GM23338 (cell line): ENCODE results near the gene MYH13. TPM values are rescaled to one million over a fixed set of nuclear protein-coding genes. Genes with fewer than 3 reads are reported as not detected.

Experiments used
- ATAC-seq: fragments of 200-7000 bp; cut with Tn5 transposase; 3 replicates; pipeline ENCODE4 v1.9.1; 2020
- DNase-seq: peaks from one replicate; pipeline ENCODE4 v3.0.0-alpha.2; 2015; ENCODE audit warnings: low spot score
- H2AFZ ChIP-seq: fragments of 200-600 bp; sonication (generic); 2 replicates; pipeline ENCODE4 v1.8.0; 2016; ENCODE audit warnings: antibody characterized with exemption, mild to moderate bottlenecking, moderate library complexity
- H3F3A ChIP-seq: fragments of 200-600 bp; sonication (generic); replicated peaks from 2 replicates; pipeline ENCODE4 v1.8.0; 2017; ENCODE audit warnings: antibody characterized with exemption, mixed run types, low read depth
- H3K27ac ChIP-seq: fragments of 200-600 bp; sonication (generic); 2 replicates; pipeline ENCODE4 v1.6.1; 2016; ENCODE audit warnings: low read depth
- H3K27me3 ChIP-seq: fragments of 200-600 bp; sonication (generic); 2 replicates; pipeline ENCODE4 v1.8.0; 2016; ENCODE audit warnings: mild to moderate bottlenecking, mixed run types, moderate library complexity; ENCODE audit not compliant: insufficient read depth
- H3K36me3 ChIP-seq: fragments of 200-600 bp; sonication (generic); 2 replicates; pipeline ENCODE4 v1.8.0; 2016; ENCODE audit warnings: mild to moderate bottlenecking; ENCODE audit not compliant: insufficient read depth
- H3K4me1 ChIP-seq: fragments of 200-600 bp; sonication (generic); 2 replicates; pipeline ENCODE4 v1.8.0; 2016; ENCODE audit warnings: mild to moderate bottlenecking, moderate library complexity; ENCODE audit not compliant: insufficient read depth
- H3K4me2 ChIP-seq: fragments of 200-600 bp; sonication (generic); 2 replicates; pipeline ENCODE4 v1.7.1; 2017; ENCODE audit warnings: mixed run types
- H3K4me3 ChIP-seq: fragments of 200-600 bp; sonication (generic); 2 replicates; pipeline ENCODE4 v1.6.1; 2016; ENCODE audit warnings: mixed run types
- H3K79me2 ChIP-seq: fragments of 200-600 bp; sonication (generic); replicated peaks from 2 replicates; pipeline ENCODE4 v1.8.0; 2017; ENCODE audit warnings: mild to moderate bottlenecking; ENCODE audit not compliant: insufficient read depth
- H3K9me2 ChIP-seq: fragments of 200-600 bp; sonication (generic); 2 replicates; pipeline ENCODE4 v1.8.0; 2017; ENCODE audit not compliant: insufficient read depth
- H4K20me1 ChIP-seq: fragments of 200-600 bp; sonication (generic); replicated peaks from 2 replicates; pipeline ENCODE4 v1.8.0; 2017; ENCODE audit warnings: mild to moderate bottlenecking; ENCODE audit not compliant: insufficient read depth
- H3K27ac Mint-ChIP-seq: 2 replicates; pipeline ENCODE4 v1.8.0; 2020; ENCODE audit warnings: inconsistent platforms, mild to moderate bottlenecking, moderate library complexity, mixed read lengths
- H3K27me3 Mint-ChIP-seq: 3 replicates; pipeline ENCODE4 v1.8.0; 2022; ENCODE audit warnings: low read depth, mild to moderate bottlenecking, moderate library complexity, mixed read lengths, inconsistent platforms; ENCODE audit not compliant: insufficient read depth, poor library complexity
- H3K36me3 Mint-ChIP-seq: 3 replicates; pipeline ENCODE4 v1.8.0; 2021; ENCODE audit warnings: low read depth, mild to moderate bottlenecking, inconsistent platforms, moderate library complexity, mixed read lengths
- H3K4me1 Mint-ChIP-seq: 3 replicates; pipeline ENCODE4 v1.8.0; 2020; ENCODE audit warnings: mild to moderate bottlenecking, inconsistent platforms, mixed read lengths
- H3K4me3 Mint-ChIP-seq: 3 replicates; pipeline ENCODE4 v1.8.0; 2021; ENCODE audit warnings: moderate library complexity, mild to moderate bottlenecking, inconsistent platforms, mixed read lengths
- H3K9me3 Mint-ChIP-seq: 3 replicates; pipeline ENCODE4 v1.8.0; 2020; ENCODE audit warnings: moderate library complexity, mild to moderate bottlenecking, inconsistent platforms, mixed read lengths
- CREB1 ChIP-seq: fragments of 250-450 bp; sonication (Bioruptor Pico); IDR thresholded peaks from 2 replicates; pipeline ENCODE4 v1.5.0; 2020; ENCODE audit warnings: low read depth, mild to moderate bottlenecking, moderate library complexity
- EZH2 ChIP-seq: fragments of 200-600 bp; sonication (generic); IDR thresholded peaks from one replicate; pipeline ENCODE4 v1.8.0; 2017; ENCODE audit warnings: antibody characterized with exemption, mild to moderate bottlenecking, low read depth; ENCODE audit not compliant: unreplicated experiment
- EZH2phosphoT487 ChIP-seq: fragments of 200-600 bp; sonication (generic); IDR thresholded peaks from one replicate; pipeline ENCODE4 v1.8.1; 2018; ENCODE audit warnings: antibody characterized with exemption; ENCODE audit not compliant: unreplicated experiment
- JUNB ChIP-seq: IDR thresholded peaks from one replicate; pipeline ENCODE4 v1.6.1; 2016; ENCODE audit warnings: antibody characterized with exemption; ENCODE audit not compliant: unreplicated experiment
- NANOG ChIP-seq: IDR thresholded peaks from 2 replicates; pipeline ENCODE4 v1.6.1; 2016; ENCODE audit warnings: antibody characterized with exemption, borderline replicate concordance
- POLR2AphosphoS5 ChIP-seq: IDR thresholded peaks from 2 replicates; pipeline ENCODE4 v1.6.1; 2016; ENCODE audit warnings: antibody characterized with exemption, low read depth
- STAT1 ChIP-seq: IDR thresholded peaks from one replicate; pipeline ENCODE4 v1.6.1; 2016; ENCODE audit warnings: antibody characterized with exemption; ENCODE audit not compliant: unreplicated experiment
- ZNF114 ChIP-seq: fragments of 250-450 bp; sonication (Bioruptor Pico); IDR thresholded peaks from 2 replicates; pipeline ENCODE4 v1.5.0; 2020; ENCODE audit warnings: mild to moderate bottlenecking, moderate library complexity
- ZNF331 ChIP-seq: fragments of 250-450 bp; sonication (Bioruptor Pico); IDR thresholded peaks from 2 replicates; pipeline ENCODE4 v1.5.0; 2020; ENCODE audit warnings: low read depth, mild to moderate bottlenecking, moderate library complexity
- polyA plus RNA-seq: library from polyadenylated mRNA; unstranded; fragments of >200 nt; fragmentation: Nextera tagmentation; extraction: Ambion mirVana; gene quantifications from 2 replicates; pipeline ENCODE4 v1.2.1, GENCODE V29; 2016
- total RNA-seq: library from RNA; depleted of rRNA; stranded (reverse); fragments of >200 nt; shearing (Covaris generic); gene quantifications from 2 replicates; pipeline ENCODE4 v1.2.3, GENCODE V29; 2014
- TF ChIP-seq, protein P1 (sequence below), 2 experiments: fragments of 200-600 bp in 1 of 2; sonication (generic) in 1 of 2; conservative IDR thresholded peaks; 2 replicates each; pipeline versions ENCODE4 v1.5.1 to v1.6.1; 2016 to 2017; ENCODE audit warnings: antibody characterized with exemption in 2 of 2, low read depth in 2 of 2, mild to moderate bottlenecking in 2 of 2, moderate library complexity in 1 of 2
- TF ChIP-seq, protein P2 (sequence below): IDR thresholded peaks from one replicate; pipeline ENCODE4 v1.6.1; 2018; ENCODE audit warnings: antibody characterized with exemption; ENCODE audit not compliant: unreplicated experiment
- TF ChIP-seq, protein P3 (sequence below): fragments of 250-450 bp; sonication (Bioruptor Pico); IDR thresholded peaks from 2 replicates; pipeline ENCODE4 v1.5.0; 2020; ENCODE audit warnings: mild to moderate bottlenecking, moderate library complexity
- TF ChIP-seq, protein P4 (sequence below): IDR thresholded peaks from 2 replicates; pipeline ENCODE4 v1.6.1; 2016; ENCODE audit warnings: antibody characterized with exemption

Gene MYH13
- total and polyA plus RNA-seq, 2 experiments from 2014 or later: not detected

DNA sequence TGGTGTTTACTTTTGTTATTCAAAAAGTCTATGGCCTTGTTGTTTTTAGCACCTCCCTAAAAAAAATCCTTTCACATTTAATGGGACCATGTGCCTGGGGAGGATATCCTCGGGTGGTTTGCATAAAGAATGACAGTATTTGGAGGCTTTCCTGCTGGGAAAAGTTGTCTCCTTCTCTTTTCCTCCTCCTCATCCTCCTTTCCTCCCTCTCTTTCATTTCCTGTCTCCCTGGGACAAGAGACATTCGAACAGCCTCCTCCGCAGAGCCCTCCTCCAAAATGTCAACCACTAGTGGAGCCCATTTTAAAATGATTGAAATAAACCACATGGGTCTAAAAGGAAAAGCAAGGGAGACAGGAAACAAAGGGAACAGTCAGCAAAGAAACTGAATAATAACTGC is 67.4 kb downstream of the MYH13 start:
- H3K27ac Mint-ChIP-seq: no peak overlapping the region
- ATAC-seq: no peak
- no peak overlapping the region for H3K4me3 Mint-ChIP-seq
- TF ChIP-seq ZNF114: no peak
- no peak for TF ChIP-seq JUNB
- TF ChIP-seq, protein P1, sequence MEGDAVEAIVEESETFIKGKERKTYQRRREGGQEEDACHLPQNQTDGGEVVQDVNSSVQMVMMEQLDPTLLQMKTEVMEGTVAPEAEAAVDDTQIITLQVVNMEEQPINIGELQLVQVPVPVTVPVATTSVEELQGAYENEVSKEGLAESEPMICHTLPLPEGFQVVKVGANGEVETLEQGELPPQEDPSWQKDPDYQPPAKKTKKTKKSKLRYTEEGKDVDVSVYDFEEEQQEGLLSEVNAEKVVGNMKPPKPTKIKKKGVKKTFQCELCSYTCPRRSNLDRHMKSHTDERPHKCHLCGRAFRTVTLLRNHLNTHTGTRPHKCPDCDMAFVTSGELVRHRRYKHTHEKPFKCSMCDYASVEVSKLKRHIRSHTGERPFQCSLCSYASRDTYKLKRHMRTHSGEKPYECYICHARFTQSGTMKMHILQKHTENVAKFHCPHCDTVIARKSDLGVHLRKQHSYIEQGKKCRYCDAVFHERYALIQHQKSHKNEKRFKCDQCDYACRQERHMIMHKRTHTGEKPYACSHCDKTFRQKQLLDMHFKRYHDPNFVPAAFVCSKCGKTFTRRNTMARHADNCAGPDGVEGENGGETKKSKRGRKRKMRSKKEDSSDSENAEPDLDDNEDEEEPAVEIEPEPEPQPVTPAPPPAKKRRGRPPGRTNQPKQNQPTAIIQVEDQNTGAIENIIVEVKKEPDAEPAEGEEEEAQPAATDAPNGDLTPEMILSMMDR (conservative IDR thresholded peaks at IDR 0.05; ENCODE audit: low read depth in 2 of 2): no peak
- no peak for TF ChIP-seq EZH2
- TF ChIP-seq CREB1 (CRISPR knock-in tag): no peak
- no peak for TF ChIP-seq ZNF331
- TF ChIP-seq, protein P2, sequence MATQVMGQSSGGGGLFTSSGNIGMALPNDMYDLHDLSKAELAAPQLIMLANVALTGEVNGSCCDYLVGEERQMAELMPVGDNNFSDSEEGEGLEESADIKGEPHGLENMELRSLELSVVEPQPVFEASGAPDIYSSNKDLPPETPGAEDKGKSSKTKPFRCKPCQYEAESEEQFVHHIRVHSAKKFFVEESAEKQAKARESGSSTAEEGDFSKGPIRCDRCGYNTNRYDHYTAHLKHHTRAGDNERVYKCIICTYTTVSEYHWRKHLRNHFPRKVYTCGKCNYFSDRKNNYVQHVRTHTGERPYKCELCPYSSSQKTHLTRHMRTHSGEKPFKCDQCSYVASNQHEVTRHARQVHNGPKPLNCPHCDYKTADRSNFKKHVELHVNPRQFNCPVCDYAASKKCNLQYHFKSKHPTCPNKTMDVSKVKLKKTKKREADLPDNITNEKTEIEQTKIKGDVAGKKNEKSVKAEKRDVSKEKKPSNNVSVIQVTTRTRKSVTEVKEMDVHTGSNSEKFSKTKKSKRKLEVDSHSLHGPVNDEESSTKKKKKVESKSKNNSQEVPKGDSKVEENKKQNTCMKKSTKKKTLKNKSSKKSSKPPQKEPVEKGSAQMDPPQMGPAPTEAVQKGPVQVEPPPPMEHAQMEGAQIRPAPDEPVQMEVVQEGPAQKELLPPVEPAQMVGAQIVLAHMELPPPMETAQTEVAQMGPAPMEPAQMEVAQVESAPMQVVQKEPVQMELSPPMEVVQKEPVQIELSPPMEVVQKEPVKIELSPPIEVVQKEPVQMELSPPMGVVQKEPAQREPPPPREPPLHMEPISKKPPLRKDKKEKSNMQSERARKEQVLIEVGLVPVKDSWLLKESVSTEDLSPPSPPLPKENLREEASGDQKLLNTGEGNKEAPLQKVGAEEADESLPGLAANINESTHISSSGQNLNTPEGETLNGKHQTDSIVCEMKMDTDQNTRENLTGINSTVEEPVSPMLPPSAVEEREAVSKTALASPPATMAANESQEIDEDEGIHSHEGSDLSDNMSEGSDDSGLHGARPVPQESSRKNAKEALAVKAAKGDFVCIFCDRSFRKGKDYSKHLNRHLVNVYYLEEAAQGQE: no peak
- TF ChIP-seq POLR2AphosphoS5: no peak
- TF ChIP-seq STAT1: no peak
- TF ChIP-seq, protein P3, sequence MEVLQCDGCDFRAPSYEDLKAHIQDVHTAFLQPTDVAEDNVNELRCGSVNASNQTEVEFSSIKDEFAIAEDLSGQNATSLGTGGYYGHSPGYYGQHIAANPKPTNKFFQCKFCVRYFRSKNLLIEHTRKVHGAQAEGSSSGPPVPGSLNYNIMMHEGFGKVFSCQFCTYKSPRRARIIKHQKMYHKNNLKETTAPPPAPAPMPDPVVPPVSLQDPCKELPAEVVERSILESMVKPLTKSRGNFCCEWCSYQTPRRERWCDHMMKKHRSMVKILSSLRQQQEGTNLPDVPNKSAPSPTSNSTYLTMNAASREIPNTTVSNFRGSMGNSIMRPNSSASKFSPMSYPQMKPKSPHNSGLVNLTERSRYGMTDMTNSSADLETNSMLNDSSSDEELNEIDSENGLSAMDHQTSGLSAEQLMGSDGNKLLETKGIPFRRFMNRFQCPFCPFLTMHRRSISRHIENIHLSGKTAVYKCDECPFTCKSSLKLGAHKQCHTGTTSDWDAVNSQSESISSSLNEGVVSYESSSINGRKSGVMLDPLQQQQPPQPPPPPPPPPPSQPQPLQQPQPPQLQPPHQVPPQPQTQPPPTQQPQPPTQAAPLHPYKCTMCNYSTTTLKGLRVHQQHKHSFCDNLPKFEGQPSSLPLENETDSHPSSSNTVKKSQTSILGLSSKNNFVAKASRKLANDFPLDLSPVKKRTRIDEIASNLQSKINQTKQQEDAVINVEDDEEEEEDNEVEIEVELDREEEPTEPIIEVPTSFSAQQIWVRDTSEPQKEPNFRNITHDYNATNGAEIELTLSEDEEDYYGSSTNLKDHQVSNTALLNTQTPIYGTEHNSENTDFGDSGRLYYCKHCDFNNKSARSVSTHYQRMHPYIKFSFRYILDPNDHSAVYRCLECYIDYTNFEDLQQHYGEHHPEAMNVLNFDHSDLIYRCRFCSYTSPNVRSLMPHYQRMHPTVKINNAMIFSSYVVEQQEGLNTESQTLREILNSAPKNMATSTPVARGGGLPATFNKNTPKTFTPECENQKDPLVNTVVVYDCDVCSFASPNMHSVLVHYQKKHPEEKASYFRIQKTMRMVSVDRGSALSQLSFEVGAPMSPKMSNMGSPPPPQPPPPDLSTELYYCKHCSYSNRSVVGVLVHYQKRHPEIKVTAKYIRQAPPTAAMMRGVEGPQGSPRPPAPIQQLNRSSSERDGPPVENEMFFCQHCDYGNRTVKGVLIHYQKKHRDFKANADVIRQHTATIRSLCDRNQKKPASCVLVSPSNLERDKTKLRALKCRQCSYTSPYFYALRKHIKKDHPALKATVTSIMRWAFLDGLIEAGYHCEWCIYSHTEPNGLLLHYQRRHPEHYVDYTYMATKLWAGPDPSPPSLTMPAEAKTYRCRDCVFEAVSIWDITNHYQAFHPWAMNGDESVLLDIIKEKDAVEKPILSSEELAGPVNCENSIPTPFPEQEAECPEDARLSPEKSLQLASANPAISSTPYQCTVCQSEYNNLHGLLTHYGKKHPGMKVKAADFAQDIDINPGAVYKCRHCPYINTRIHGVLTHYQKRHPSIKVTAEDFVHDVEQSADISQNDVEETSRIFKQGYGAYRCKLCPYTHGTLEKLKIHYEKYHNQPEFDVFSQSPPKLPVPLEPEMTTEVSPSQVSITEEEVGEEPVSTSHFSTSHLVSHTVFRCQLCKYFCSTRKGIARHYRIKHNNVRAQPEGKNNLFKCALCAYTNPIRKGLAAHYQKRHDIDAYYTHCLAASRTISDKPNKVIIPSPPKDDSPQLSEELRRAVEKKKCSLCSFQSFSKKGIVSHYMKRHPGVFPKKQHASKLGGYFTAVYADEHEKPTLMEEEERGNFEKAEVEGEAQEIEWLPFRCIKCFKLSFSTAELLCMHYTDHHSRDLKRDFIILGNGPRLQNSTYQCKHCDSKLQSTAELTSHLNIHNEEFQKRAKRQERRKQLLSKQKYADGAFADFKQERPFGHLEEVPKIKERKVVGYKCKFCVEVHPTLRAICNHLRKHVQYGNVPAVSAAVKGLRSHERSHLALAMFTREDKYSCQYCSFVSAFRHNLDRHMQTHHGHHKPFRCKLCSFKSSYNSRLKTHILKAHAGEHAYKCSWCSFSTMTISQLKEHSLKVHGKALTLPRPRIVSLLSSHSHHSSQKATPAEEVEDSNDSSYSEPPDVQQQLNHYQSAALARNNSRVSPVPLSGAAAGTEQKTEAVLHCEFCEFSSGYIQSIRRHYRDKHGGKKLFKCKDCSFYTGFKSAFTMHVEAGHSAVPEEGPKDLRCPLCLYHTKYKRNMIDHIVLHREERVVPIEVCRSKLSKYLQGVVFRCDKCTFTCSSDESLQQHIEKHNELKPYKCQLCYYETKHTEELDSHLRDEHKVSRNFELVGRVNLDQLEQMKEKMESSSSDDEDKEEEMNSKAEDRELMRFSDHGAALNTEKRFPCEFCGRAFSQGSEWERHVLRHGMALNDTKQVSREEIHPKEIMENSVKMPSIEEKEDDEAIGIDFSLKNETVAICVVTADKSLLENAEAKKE: no peak
- TF ChIP-seq NANOG: no peak
- TF ChIP-seq EZH2phosphoT487: no peak
- TF ChIP-seq, protein P4, sequence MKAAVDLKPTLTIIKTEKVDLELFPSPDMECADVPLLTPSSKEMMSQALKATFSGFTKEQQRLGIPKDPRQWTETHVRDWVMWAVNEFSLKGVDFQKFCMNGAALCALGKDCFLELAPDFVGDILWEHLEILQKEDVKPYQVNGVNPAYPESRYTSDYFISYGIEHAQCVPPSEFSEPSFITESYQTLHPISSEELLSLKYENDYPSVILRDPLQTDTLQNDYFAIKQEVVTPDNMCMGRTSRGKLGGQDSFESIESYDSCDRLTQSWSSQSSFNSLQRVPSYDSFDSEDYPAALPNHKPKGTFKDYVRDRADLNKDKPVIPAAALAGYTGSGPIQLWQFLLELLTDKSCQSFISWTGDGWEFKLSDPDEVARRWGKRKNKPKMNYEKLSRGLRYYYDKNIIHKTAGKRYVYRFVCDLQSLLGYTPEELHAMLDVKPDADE: no peak
- Histone ChIP-seq H3K4me3 (no peak overlapping the region), H3K36me3 (no peaks in the 10 kb centered on the region), H3K79me2 (no peaks in the 10 kb centered on the region), H3K9me2 (peaks cover 24% of the 10 kb centered on the region; the same call in 1 of the 2 replicates), H3K4me2 (peak overlapping the region; percentile 54), H3F3A (no peaks in the 10 kb centered on the region), H3K27me3 (no peaks in the 10 kb centered on the region), H3K27ac (no peak overlapping the region), H2AFZ (peak overlapping the region; percentile 53; the same call in 1 of the 2 replicates), H3K4me1 (peaks cover 15% of the 10 kb centered on the region), H4K20me1 (no peaks in the 10 kb centered on the region)
- peaks cover 5% of the 10 kb centered on the region for H3K36me3 Mint-ChIP-seq
- DNase-seq: no peak
- peaks cover 2% of the 10 kb centered on the region for H3K27me3 Mint-ChIP-seq
- H3K4me1 Mint-ChIP-seq: peaks cover 22% of the 10 kb centered on the region
- peaks cover 13% of the 10 kb centered on the region for H3K9me3 Mint-ChIP-seq
